ENCODE results near the gene PIEZO2. TPM values are rescaled to one million over a fixed set of nuclear protein-coding genes. Genes with fewer than 3 reads are reported as not detected.

The PIEZO2 gene
- total RNA-seq, 1 donor from 2014 or later = 8.4 TPM

DNA sequence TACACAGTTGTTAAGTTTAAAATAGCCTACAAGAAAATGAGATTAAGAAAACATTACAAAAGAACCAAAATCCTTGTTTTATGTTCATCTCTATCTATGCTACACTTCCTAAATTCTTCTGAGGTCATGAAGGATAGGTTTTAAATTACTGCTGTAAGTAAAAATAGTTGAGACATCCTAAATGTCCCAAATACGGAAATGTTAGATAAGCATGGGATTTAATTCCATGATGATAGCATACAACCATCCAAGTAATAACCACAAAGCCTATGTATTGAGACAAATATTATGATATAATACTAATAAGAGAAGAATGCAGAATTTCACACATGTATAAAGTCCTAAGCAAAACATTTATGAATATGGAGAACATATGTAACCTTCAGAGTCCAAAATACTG is 34.1 kb downstream of the PIEZO2 start:
- TF ChIP-seq, protein P1, sequence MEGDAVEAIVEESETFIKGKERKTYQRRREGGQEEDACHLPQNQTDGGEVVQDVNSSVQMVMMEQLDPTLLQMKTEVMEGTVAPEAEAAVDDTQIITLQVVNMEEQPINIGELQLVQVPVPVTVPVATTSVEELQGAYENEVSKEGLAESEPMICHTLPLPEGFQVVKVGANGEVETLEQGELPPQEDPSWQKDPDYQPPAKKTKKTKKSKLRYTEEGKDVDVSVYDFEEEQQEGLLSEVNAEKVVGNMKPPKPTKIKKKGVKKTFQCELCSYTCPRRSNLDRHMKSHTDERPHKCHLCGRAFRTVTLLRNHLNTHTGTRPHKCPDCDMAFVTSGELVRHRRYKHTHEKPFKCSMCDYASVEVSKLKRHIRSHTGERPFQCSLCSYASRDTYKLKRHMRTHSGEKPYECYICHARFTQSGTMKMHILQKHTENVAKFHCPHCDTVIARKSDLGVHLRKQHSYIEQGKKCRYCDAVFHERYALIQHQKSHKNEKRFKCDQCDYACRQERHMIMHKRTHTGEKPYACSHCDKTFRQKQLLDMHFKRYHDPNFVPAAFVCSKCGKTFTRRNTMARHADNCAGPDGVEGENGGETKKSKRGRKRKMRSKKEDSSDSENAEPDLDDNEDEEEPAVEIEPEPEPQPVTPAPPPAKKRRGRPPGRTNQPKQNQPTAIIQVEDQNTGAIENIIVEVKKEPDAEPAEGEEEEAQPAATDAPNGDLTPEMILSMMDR (IDR thresholded peaks at IDR 0.05; ENCODE audit: unreplicated experiment) = no peak
- DNase-seq (ENCODE audit: low spot score) = no peak
- H3K9me3 Mint-ChIP-seq (ENCODE audit: unreplicated experiment) = no peaks in the 10 kb centered on the region
- H3K4me1 Mint-ChIP-seq (ENCODE audit: unreplicated experiment) = peaks cover 9% of the 10 kb centered on the region
- H3K4me3 Mint-ChIP-seq (ENCODE audit: unreplicated experiment) = no peak overlapping the region
- H3K27ac Mint-ChIP-seq (ENCODE audit: unreplicated experiment) = no peak overlapping the region
- H3K27me3 Mint-ChIP-seq (ENCODE audit: unreplicated experiment) = no peaks in the 10 kb centered on the region
- H3K36me3 Mint-ChIP-seq (ENCODE audit: low read depth, unreplicated experiment) = no peaks in the 10 kb centered on the region

DNA sequence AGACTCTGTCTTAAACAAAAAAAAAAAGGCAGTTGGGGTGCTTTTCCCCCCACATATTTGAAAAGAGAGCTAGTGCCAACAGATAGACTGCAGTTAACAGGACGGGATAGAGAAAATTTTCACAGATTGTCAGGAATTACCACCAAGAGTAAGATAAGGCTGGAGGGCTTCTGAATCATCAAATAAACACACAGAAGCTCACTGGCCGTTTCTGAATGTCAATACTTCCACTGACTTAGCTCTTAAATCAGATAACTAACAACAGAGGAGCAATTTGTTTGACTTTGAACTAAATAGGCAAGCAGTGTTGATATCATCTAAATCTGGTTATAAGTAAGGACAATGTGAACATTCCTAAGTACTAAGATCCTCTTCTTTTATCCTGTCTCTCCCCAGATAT is 34.7 kb downstream of the PIEZO2 start:
- H3K27ac Mint-ChIP-seq (ENCODE audit: unreplicated experiment) = no peak overlapping the region
- TF ChIP-seq, protein P1 (IDR thresholded peaks at IDR 0.05; ENCODE audit: unreplicated experiment) = no peak
- DNase-seq (ENCODE audit: low spot score) = no peak
- peaks cover 2% of the 10 kb centered on the region for H3K4me1 Mint-ChIP-seq (ENCODE audit: unreplicated experiment)
- H3K36me3 Mint-ChIP-seq (ENCODE audit: low read depth, unreplicated experiment) = no peaks in the 10 kb centered on the region
- no peak overlapping the region for H3K4me3 Mint-ChIP-seq (ENCODE audit: unreplicated experiment)
- H3K9me3 Mint-ChIP-seq (ENCODE audit: unreplicated experiment) = no peaks in the 10 kb centered on the region
- H3K27me3 Mint-ChIP-seq (ENCODE audit: unreplicated experiment) = no peaks in the 10 kb centered on the region

DNA sequence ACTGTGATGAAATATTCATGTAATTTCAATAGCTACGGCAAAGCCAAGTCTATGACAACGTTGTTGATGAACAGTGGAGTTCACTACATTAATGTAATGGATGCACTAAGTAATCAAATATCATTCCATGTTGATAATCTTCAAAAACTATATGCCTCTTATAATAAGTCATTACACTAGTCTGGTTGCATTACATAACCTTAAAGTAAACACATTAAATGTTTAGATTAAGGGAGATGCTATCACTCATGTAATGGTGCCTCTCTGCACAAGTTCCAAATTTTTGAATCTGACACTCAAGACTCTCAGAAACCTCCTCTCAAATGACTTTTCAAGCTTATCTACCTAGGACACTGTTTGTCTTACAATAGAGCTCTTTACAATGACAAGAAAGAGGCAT is 35.4 kb downstream of the PIEZO2 start:
- Mint-ChIP-seq H3K27me3 (ENCODE audit: unreplicated experiment) (no peaks in the 10 kb centered on the region), H3K4me3 (ENCODE audit: unreplicated experiment) (no peak overlapping the region), H3K9me3 (ENCODE audit: unreplicated experiment) (no peaks in the 10 kb centered on the region), H3K4me1 (ENCODE audit: unreplicated experiment) (peaks cover 2% of the 10 kb centered on the region), H3K36me3 (ENCODE audit: low read depth, unreplicated experiment) (no peaks in the 10 kb centered on the region), H3K27ac (ENCODE audit: unreplicated experiment) (no peak overlapping the region)
- TF ChIP-seq, protein P1 (IDR thresholded peaks at IDR 0.05; ENCODE audit: unreplicated experiment) = no peak
- no peak for DNase-seq (ENCODE audit: low spot score)

DNA sequence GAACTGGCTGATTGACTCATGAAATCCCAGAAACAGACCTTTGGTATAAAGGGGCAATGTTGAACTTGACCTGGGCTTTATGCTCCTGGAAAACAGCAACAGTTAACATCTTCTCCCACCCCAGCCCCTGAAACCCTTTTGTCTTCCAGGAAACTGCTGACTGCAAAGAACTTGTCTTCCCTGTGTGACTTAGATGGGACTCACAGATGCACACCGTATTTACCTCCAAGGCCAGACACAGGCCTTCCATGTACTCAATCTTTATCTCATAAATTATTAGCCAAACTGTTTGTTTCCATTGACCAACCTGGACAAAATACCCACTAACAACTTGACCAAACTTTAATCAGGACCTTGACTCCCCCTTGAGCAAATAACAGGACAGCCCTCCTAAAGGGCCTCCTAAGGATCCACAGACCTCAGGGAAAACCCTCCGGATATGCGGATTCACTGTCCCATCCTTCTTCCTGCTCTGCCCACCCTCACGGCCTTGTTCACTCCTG is 36.3 kb downstream of the PIEZO2 start:
- Mint-ChIP-seq H3K27me3 (ENCODE audit: unreplicated experiment) (no peaks in the 10 kb centered on the region), H3K4me1 (ENCODE audit: unreplicated experiment) (peaks cover 2% of the 10 kb centered on the region), H3K9me3 (ENCODE audit: unreplicated experiment) (no peaks in the 10 kb centered on the region), H3K36me3 (ENCODE audit: low read depth, unreplicated experiment) (no peaks in the 10 kb centered on the region), H3K27ac (ENCODE audit: unreplicated experiment) (no peak overlapping the region), H3K4me3 (ENCODE audit: unreplicated experiment) (no peak overlapping the region)
- DNase-seq (ENCODE audit: low spot score) = no peak
- TF ChIP-seq, protein P1 (IDR thresholded peaks at IDR 0.05; ENCODE audit: unreplicated experiment) = no peak

DNA sequence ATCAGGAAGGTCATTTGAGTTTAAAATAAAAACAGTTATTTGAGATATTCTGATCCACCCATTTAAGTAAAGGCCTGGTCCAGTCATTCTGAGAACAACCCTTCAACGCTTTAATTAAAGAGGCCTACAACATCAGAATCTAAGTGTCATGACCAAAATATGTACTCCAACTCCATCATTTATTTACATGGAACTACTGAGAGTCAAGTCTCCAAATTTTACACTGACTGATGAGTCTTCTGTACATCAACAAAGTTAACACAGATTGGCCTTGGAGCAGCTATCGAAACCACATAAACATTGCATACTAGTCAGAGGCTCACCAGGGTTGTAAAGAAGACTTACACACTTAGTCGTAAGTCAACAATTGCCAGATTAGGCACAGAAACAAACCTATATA is 37.1 kb downstream of the PIEZO2 start:
- Mint-ChIP-seq H3K27me3 (ENCODE audit: unreplicated experiment) (no peaks in the 10 kb centered on the region), H3K36me3 (ENCODE audit: low read depth, unreplicated experiment) (no peaks in the 10 kb centered on the region), H3K4me3 (ENCODE audit: unreplicated experiment) (no peak overlapping the region), H3K27ac (ENCODE audit: unreplicated experiment) (no peak overlapping the region), H3K9me3 (ENCODE audit: unreplicated experiment) (no peaks in the 10 kb centered on the region), H3K4me1 (ENCODE audit: unreplicated experiment) (peaks cover 2% of the 10 kb centered on the region)
- no peak for DNase-seq (ENCODE audit: low spot score)
- TF ChIP-seq, protein P1 (IDR thresholded peaks at IDR 0.05; ENCODE audit: unreplicated experiment) = no peak

Measured in endothelial cell (in vitro differentiated cells).